HEK293 (cell line): ENCODE data around the gene CDCA4.

Experiments used
- CTCF ChIA-PET: fragments of 350-600 bp; formaldehyde crosslinking; extraction: SDS; loops from one replicate; lab custom pipeline; 2021; ENCODE audit warnings: antibody characterized with exemption; lab: Yijun Ruan, JAX
- POLR2A ChIA-PET: fragments of 300-600 bp; formaldehyde crosslinking; extraction: SDS; loops from one replicate; lab custom pipeline; 2020; ENCODE audit warnings: antibody characterized with exemption, inconsistent platforms; lab: Yijun Ruan, JAX
- H3K27ac ChIP-seq: fragments of 200-500 bp; sonication (Bioruptor generic); 2 replicates; pipeline ENCODE4 v1.5.1; 2014; ENCODE audit warnings: low read depth, low read length, control low read depth, inconsistent platforms; ENCODE audit errors: extremely low read depth
- H3K36me3 ChIP-seq, 2 experiments: fragments of 200-500 bp in 1 of 2; sonication (Bioruptor generic) in 1 of 2; 1 replicate in 1 of 2; 2 replicates in 1 of 2; pipeline ENCODE4 v1.5.1; 2014 to 2017; ENCODE audit warnings: inconsistent platforms in 2 of 2, low read length in 2 of 2; ENCODE audit not compliant: control insufficient read depth in 2 of 2, insufficient read depth in 1 of 2
- H3K4me1 ChIP-seq: fragments of 200-500 bp; sonication (Bioruptor generic); 2 replicates; pipeline ENCODE4 v1.5.1; 2014; ENCODE audit warnings: mild to moderate bottlenecking, low read length, inconsistent platforms; ENCODE audit not compliant: control insufficient read depth, insufficient read depth
- H3K4me3 ChIP-seq: 2 replicates; pipeline ENCODE4 v1.5.1; 2011; ENCODE audit warnings: low read depth, mild to moderate bottlenecking, control low read depth, low read length, moderate library complexity
- H3K9me3 ChIP-seq: fragments of 200-500 bp; sonication (Bioruptor generic); 2 replicates; pipeline ENCODE4 v1.5.1; 2014; ENCODE audit warnings: low read depth, low read length, inconsistent platforms; ENCODE audit not compliant: control insufficient read depth, insufficient read depth
- GLIS1 ChIP-seq: fragments of 450-650 bp; formaldehyde crosslinking; IDR thresholded peaks from 2 replicates; pipeline ENCODE4 v1.5.1; 2016; ENCODE audit warnings: missing biosample characterization, missing genetic modification characterization
- GLIS2 ChIP-seq: fragments of 450-650 bp; formaldehyde crosslinking; IDR thresholded peaks from 2 replicates; pipeline ENCODE4 v1.5.1; 2016; ENCODE audit warnings: missing biosample characterization, missing genetic modification characterization
- REPIN1 ChIP-seq: fragments of 450-650 bp; formaldehyde crosslinking; IDR thresholded peaks from 2 replicates; pipeline ENCODE4 v1.5.1; 2017; ENCODE audit warnings: missing biosample characterization, missing genetic modification characterization, low read depth
- ZBTB20 ChIP-seq: fragments of 450-650 bp; formaldehyde crosslinking; IDR thresholded peaks from 2 replicates; pipeline ENCODE4 v1.5.1; 2016; ENCODE audit warnings: missing biosample characterization, missing genetic modification characterization
- ZBTB8A ChIP-seq: fragments of 450-650 bp; formaldehyde crosslinking; IDR thresholded peaks from 2 replicates; pipeline ENCODE4 v1.5.1; 2016; ENCODE audit warnings: missing biosample characterization, missing genetic modification characterization
- ZFHX2 ChIP-seq: fragments of 450-650 bp; formaldehyde crosslinking; conservative IDR thresholded peaks from 2 replicates; pipeline ENCODE4 v1.5.1; 2016; ENCODE audit warnings: missing biosample characterization, missing genetic modification characterization
- ZNF248 ChIP-seq: fragments of 450-650 bp; formaldehyde crosslinking; IDR thresholded peaks from 2 replicates; pipeline ENCODE4 v1.5.1; 2017; ENCODE audit warnings: missing biosample characterization, missing genetic modification characterization
- ZNF274 ChIP-seq, 2 experiments: fragments of 200-500 bp in 1 of 2; fragments of 450-650 bp in 1 of 2; sonication (Bioruptor generic) in 1 of 2; formaldehyde crosslinking in 1 of 2; IDR thresholded peaks; 2 replicates each; pipeline versions ENCODE4 v1.5.1 to v1.6.1; 2014 to 2016; ENCODE audit warnings: borderline replicate concordance in 1 of 2, inconsistent platforms in 1 of 2, low read length in 1 of 2, missing biosample characterization in 1 of 2, missing genetic modification characterization in 1 of 2
- ZNF341 ChIP-seq: fragments of 450-650 bp; formaldehyde crosslinking; IDR thresholded peaks from 2 replicates; pipeline ENCODE4; 2016; ENCODE audit warnings: low read depth, missing biosample characterization, missing genetic modification characterization
- ZNF600 ChIP-seq: fragments of 450-650 bp; formaldehyde crosslinking; IDR thresholded peaks from 2 replicates; pipeline ENCODE4 v1.5.1; 2016; ENCODE audit warnings: missing biosample characterization, missing genetic modification characterization
- ZNF660 ChIP-seq: fragments of 450-650 bp; IDR thresholded peaks from 2 replicates; pipeline ENCODE4 v1.5.1; 2018; ENCODE audit warnings: missing biosample characterization, mild to moderate bottlenecking, missing genetic modification characterization
- TF ChIP-seq, protein P1 (sequence below): fragments of 450-650 bp; formaldehyde crosslinking; IDR thresholded peaks from 2 replicates; pipeline ENCODE4 v1.5.1; 2016; ENCODE audit warnings: missing biosample characterization, missing genetic modification characterization
- TF ChIP-seq, protein P2 (sequence below): sonication (generic); formaldehyde crosslinking; IDR thresholded peaks from 2 replicates; pipeline ENCODE4 v1.8.1; 2022; ENCODE audit warnings: mild to moderate bottlenecking, moderate library complexity, missing genetic modification reagents
- TF ChIP-seq, protein P3 (sequence below): fragments of 450-650 bp; formaldehyde crosslinking; IDR thresholded peaks from 2 replicates; pipeline ENCODE4 v1.5.1; 2016; ENCODE audit warnings: missing biosample characterization, missing genetic modification characterization

CDCA4 gene

GRCh38 chr14:105012171-105012985, 8.5 kb downstream of the CDCA4 start (continued):
- no peak for TF ChIP-seq ZBTB20 (tag by site-specific recombination)
- TF ChIP-seq, protein P1, sequence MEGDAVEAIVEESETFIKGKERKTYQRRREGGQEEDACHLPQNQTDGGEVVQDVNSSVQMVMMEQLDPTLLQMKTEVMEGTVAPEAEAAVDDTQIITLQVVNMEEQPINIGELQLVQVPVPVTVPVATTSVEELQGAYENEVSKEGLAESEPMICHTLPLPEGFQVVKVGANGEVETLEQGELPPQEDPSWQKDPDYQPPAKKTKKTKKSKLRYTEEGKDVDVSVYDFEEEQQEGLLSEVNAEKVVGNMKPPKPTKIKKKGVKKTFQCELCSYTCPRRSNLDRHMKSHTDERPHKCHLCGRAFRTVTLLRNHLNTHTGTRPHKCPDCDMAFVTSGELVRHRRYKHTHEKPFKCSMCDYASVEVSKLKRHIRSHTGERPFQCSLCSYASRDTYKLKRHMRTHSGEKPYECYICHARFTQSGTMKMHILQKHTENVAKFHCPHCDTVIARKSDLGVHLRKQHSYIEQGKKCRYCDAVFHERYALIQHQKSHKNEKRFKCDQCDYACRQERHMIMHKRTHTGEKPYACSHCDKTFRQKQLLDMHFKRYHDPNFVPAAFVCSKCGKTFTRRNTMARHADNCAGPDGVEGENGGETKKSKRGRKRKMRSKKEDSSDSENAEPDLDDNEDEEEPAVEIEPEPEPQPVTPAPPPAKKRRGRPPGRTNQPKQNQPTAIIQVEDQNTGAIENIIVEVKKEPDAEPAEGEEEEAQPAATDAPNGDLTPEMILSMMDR (tag by site-specific recombination): 0 out of 2 replicates have a peak, but pooled peaks have one; percentile 28
- TF ChIP-seq, protein P2, sequence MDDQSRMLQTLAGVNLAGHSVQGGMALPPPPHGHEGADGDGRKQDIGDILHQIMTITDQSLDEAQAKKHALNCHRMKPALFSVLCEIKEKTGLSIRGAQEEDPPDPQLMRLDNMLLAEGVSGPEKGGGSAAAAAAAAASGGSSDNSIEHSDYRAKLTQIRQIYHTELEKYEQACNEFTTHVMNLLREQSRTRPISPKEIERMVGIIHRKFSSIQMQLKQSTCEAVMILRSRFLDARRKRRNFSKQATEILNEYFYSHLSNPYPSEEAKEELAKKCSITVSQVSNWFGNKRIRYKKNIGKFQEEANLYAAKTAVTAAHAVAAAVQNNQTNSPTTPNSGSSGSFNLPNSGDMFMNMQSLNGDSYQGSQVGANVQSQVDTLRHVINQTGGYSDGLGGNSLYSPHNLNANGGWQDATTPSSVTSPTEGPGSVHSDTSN (CRISPR knock-in tag): no peak
- TF ChIP-seq, all 188 proteins: peak for 4

DNA sequence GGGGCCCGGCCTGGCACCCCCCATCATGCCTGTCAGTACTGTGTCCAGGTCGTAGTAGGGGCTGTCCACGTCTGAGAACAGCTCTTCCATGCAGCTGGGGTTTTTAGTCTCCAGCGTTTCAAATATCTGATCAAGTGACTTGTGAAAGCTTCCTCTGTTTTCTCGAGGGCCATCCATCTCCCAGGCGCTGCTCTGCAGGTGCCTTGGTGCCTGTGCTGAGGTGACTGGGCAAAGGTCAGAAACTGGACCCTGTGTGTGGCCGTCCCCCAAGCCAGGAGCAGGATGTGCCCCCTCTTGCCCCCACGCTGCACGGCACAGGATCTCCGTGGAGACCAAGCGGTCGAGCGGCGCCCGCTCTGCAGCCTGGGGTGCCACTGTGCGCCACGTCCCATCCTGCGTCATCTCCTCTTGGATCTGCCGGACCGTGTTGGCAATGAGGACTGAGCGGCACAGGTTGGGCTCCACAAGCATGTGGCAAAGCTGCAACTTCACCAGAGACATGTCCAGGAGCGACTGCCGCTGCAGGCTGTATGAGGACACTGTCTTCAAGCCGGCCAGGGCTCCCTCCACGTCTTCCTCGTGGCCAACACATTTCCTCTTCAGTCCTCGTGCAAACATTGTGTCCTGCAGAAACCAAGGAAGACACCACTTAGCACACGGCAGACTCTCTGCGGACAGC, 9.4 kb downstream of the CDCA4 start:
- TF ChIP-seq ZNF248 (tag by site-specific recombination): no peak
- TF ChIP-seq, protein P3, sequence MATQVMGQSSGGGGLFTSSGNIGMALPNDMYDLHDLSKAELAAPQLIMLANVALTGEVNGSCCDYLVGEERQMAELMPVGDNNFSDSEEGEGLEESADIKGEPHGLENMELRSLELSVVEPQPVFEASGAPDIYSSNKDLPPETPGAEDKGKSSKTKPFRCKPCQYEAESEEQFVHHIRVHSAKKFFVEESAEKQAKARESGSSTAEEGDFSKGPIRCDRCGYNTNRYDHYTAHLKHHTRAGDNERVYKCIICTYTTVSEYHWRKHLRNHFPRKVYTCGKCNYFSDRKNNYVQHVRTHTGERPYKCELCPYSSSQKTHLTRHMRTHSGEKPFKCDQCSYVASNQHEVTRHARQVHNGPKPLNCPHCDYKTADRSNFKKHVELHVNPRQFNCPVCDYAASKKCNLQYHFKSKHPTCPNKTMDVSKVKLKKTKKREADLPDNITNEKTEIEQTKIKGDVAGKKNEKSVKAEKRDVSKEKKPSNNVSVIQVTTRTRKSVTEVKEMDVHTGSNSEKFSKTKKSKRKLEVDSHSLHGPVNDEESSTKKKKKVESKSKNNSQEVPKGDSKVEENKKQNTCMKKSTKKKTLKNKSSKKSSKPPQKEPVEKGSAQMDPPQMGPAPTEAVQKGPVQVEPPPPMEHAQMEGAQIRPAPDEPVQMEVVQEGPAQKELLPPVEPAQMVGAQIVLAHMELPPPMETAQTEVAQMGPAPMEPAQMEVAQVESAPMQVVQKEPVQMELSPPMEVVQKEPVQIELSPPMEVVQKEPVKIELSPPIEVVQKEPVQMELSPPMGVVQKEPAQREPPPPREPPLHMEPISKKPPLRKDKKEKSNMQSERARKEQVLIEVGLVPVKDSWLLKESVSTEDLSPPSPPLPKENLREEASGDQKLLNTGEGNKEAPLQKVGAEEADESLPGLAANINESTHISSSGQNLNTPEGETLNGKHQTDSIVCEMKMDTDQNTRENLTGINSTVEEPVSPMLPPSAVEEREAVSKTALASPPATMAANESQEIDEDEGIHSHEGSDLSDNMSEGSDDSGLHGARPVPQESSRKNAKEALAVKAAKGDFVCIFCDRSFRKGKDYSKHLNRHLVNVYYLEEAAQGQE (tag by site-specific recombination): peak; percentile 43; the same call in 1 of the 2 replicates
- peak; percentile 42; the same call in 1 of the 2 replicates for TF ChIP-seq ZNF600 (tag by site-specific recombination)
- TF ChIP-seq, all 188 proteins: peak for 2
- ChIA-PET POLR2A (interaction anchor here (1.5 kb wide), 1 partner anchor 10 kb away, joined by 3 read pairs; the partner anchor contains the start of gene CDCA4), CTCF (interaction anchor here (0.6 to 5.7 kb wide), 4 partner anchors 24 to 475 kb away, joined by 3 to 32 read pairs (median 3); no protein-coding TSS in a partner anchor)
- H3K9me3 ChIP-seq: no peaks in the 10 kb centered on the region
- H3K36me3 ChIP-seq: peaks cover 15 to 78% of the 10 kb centered on the region in 2 experiments
- no peak overlapping the region for H3K27ac ChIP-seq
- no peak overlapping the region for H3K4me3 ChIP-seq
- peaks cover 12% of the 10 kb centered on the region for H3K4me1 ChIP-seq

- Histone ChIP-seq H3K4me1 (peaks cover 12% of the 10 kb centered on the region), H3K9me3 (no peaks in the 10 kb centered on the region), H3K4me3 (no peak overlapping the region), H3K27ac (no peak overlapping the region), H3K36me3 (peaks cover 15 to 75% of the 10 kb centered on the region in 2 experiments)
- POLR2A ChIA-PET: interaction anchor here (1.5 kb wide), 1 partner anchor 10 kb away, joined by 3 read pairs; the partner anchor contains the start of gene CDCA4
- CTCF ChIA-PET: interaction anchor here (0.6 to 5.7 kb wide), 3 partner anchors 34 to 475 kb away, joined by 3 to 32 read pairs (median 3); no protein-coding TSS in a partner anchor
- TF ChIP-seq ZNF660: no peak
- TF ChIP-seq ZBTB8A: peak; percentile 36; the same call in 1 of the 2 replicates
- peak; percentile 80 for TF ChIP-seq ZNF341 (tag by site-specific recombination)
- 0 out of 2 replicates have a peak, but pooled peaks have one; percentile 17 for TF ChIP-seq ZFHX2
- TF ChIP-seq REPIN1 (tag by site-specific recombination): no peak
- no peak for TF ChIP-seq ZNF274 (IDR thresholded peaks at IDR 0.05; ENCODE audit: low read length)
- no peak for TF ChIP-seq ZNF274 (tag by site-specific recombination; IDR thresholded peaks at IDR 0.05; ENCODE audit: borderline replicate concordance)
- TF ChIP-seq GLIS1 (tag by site-specific recombination): peak; percentile 47
- TF ChIP-seq GLIS2: 0 out of 2 replicates have a peak, but pooled peaks have one; percentile 32
Observed at GRCh38 chr14:105010891-105011291, 10.0 kb downstream of the CDCA4 start.
